Chondrocyte (in vitro differentiated cells): Measurements from ENCODE around the gene USP25. TPM values are rescaled to one million over a fixed set of nuclear protein-coding genes. Genes with fewer than 3 reads are reported as not detected.
A peak's percentile ranks its signal among the peaks of the same experiment; 100 is the strongest.

Experiments used
- DNase-seq: peaks from one replicate; pipeline ENCODE4 v3.0.0; 2021; ENCODE audit warnings: mixed read lengths, low spot score
- H3K27ac Mint-ChIP-seq: one replicate; pipeline ENCODE4 v1.8.0; 2021; ENCODE audit warnings: mild to moderate bottlenecking, moderate library complexity, mixed read lengths; ENCODE audit not compliant: unreplicated experiment
- H3K27me3 Mint-ChIP-seq: 2 replicates; pipeline ENCODE4 v1.8.0; 2021; ENCODE audit warnings: low read depth, mixed read lengths
- H3K36me3 Mint-ChIP-seq: 2 replicates; pipeline ENCODE4 v1.8.0; 2021; ENCODE audit warnings: low read depth, mixed read lengths
- H3K4me1 Mint-ChIP-seq: 2 replicates; pipeline ENCODE4 v1.8.0; 2021; ENCODE audit warnings: low read depth, mild to moderate bottlenecking, mixed read lengths
- H3K4me3 Mint-ChIP-seq: one replicate; pipeline ENCODE4 v1.8.0; 2021; ENCODE audit warnings: mild to moderate bottlenecking, moderate library complexity, mixed read lengths; ENCODE audit not compliant: unreplicated experiment
- H3K9me3 Mint-ChIP-seq: 2 replicates; pipeline ENCODE4 v1.8.0; 2021; ENCODE audit warnings: low read depth, mixed read lengths
- total RNA-seq: library from RNA; stranded (reverse); gene quantifications from 3 replicates; pipeline ENCODE4 v1.2.1, GENCODE V29; 2021
- TF ChIP-seq, protein P1 (sequence below): fragments of 200-600 bp; sonication (generic); IDR thresholded peaks from 2 replicates; pipeline ENCODE4 v1.5.0; 2021; ENCODE audit warnings: antibody characterized with exemption, mild to moderate bottlenecking, moderate library complexity

Gene USP25
- total RNA-seq, 1 donor from 2014 or later = 58.9 TPM

DNA sequence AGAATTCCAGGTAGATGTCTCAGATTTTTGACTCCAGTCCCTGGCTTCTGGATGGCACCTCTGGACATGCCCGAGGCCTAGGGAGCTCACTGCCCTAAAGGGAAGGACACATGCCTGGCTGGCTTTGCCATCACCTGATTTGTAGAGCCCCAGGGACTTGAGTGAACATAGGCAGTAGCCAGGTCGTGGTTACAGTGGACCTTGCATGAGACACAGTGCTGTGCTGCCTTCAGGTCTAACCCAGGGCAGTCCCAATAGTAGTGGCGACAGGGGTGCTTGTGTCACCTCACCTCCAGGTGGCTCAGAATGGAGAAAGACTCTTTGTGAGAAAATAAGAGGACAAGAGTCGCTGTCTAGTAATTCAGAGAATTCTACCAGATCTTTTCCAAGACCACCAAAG is 166.7 kb downstream of the USP25 start:
- H3K27me3 Mint-ChIP-seq = no peaks in the 10 kb centered on the region
- peaks cover 54% of the 10 kb centered on the region for H3K9me3 Mint-ChIP-seq
- TF ChIP-seq, protein P1, sequence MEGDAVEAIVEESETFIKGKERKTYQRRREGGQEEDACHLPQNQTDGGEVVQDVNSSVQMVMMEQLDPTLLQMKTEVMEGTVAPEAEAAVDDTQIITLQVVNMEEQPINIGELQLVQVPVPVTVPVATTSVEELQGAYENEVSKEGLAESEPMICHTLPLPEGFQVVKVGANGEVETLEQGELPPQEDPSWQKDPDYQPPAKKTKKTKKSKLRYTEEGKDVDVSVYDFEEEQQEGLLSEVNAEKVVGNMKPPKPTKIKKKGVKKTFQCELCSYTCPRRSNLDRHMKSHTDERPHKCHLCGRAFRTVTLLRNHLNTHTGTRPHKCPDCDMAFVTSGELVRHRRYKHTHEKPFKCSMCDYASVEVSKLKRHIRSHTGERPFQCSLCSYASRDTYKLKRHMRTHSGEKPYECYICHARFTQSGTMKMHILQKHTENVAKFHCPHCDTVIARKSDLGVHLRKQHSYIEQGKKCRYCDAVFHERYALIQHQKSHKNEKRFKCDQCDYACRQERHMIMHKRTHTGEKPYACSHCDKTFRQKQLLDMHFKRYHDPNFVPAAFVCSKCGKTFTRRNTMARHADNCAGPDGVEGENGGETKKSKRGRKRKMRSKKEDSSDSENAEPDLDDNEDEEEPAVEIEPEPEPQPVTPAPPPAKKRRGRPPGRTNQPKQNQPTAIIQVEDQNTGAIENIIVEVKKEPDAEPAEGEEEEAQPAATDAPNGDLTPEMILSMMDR = no peak
- no peak overlapping the region for H3K4me3 Mint-ChIP-seq
- H3K4me1 Mint-ChIP-seq = peaks cover 6% of the 10 kb centered on the region
- no peak for DNase-seq
- peaks cover 19% of the 10 kb centered on the region for H3K36me3 Mint-ChIP-seq
- no peak overlapping the region for H3K27ac Mint-ChIP-seq

DNA sequence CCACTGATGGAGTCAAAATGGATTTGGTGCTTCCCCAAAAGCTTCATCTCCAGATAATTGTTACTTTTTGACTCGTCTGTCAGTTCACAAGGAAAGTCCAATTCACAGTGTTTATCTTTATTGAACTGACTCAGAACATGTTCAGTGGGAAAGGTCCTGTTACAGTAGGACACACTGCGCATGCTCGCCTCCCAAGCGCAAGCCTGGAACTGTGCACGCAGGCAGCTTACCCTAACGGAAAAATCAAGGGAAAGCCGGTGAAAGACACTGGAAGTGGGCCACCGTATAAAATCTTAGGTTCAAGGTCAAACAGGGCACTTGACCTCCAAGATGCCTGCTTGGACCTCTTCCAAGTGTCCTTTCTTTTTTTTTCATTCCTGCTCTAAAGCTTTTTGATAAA is 174.6 kb downstream of the USP25 start:
- Mint-ChIP-seq H3K4me1 (peaks cover 10% of the 10 kb centered on the region), H3K27ac (no peak overlapping the region), H3K36me3 (peaks cover 11% of the 10 kb centered on the region)

DNA sequence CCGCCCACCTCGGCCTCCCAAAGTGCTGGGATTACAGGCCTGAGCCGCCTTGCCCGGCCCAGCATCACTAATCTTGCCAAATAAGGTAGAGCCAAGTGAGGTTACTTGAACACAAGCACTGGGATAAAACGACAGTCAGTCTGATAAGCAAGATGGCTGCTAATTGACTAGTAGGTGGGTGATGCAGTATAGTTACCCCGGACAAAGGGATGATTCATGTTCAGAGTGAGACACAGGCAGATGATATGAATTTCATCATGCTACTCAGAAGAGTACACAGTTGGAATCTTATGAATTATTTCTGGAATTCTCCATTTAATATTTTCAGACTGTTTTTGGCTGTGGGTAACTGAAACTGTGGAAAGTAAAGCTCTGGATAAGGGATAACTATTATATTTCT is 178.4 kb downstream of the USP25 start:
- no peak for DNase-seq
- H3K9me3 Mint-ChIP-seq = peaks cover 33% of the 10 kb centered on the region
- H3K4me1 Mint-ChIP-seq = peaks cover 10% of the 10 kb centered on the region
- TF ChIP-seq, protein P1 = no peak
- no peaks in the 10 kb centered on the region for H3K27me3 Mint-ChIP-seq
- H3K4me3 Mint-ChIP-seq = no peak overlapping the region
- H3K36me3 Mint-ChIP-seq = peaks cover 4% of the 10 kb centered on the region
- peak overlapping the region; percentile 65 for H3K27ac Mint-ChIP-seq

More for the DNA sequence above, 174.6 kb downstream of the USP25 start:
- peaks cover 56% of the 10 kb centered on the region for H3K9me3 Mint-ChIP-seq
- TF ChIP-seq, protein P1 = no peak
- no peak for DNase-seq
- H3K4me3 Mint-ChIP-seq = no peak overlapping the region
- H3K27me3 Mint-ChIP-seq = no peaks in the 10 kb centered on the region

DNA sequence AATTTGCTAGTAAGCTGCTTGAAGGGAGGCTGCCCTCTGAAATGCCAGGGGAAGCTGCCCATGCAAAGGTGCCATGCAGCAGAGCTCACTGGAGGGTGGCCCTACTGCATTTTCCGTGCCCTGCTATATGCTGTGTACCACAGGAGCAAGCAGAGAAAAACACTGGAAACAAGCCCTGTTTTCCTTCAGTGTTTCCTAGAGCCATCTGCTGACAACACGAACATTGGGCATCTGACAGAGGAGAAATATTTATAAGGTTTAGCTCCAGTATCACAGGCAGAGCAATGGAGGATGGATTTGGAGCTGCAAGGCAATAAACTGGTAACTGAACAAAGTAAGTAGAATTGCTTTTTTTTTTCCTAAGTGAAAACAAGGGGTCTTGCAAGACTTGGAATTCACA is 198.4 kb downstream of the USP25 start:
- Mint-ChIP-seq H3K4me3 (no peak overlapping the region), H3K27me3 (no peaks in the 10 kb centered on the region), H3K27ac (no peak overlapping the region), H3K9me3 (peaks cover 6% of the 10 kb centered on the region), H3K4me1 (peaks cover 14% of the 10 kb centered on the region), H3K36me3 (peaks cover 4% of the 10 kb centered on the region)
- TF ChIP-seq, protein P1 = no peak
- DNase-seq = no peak

DNA sequence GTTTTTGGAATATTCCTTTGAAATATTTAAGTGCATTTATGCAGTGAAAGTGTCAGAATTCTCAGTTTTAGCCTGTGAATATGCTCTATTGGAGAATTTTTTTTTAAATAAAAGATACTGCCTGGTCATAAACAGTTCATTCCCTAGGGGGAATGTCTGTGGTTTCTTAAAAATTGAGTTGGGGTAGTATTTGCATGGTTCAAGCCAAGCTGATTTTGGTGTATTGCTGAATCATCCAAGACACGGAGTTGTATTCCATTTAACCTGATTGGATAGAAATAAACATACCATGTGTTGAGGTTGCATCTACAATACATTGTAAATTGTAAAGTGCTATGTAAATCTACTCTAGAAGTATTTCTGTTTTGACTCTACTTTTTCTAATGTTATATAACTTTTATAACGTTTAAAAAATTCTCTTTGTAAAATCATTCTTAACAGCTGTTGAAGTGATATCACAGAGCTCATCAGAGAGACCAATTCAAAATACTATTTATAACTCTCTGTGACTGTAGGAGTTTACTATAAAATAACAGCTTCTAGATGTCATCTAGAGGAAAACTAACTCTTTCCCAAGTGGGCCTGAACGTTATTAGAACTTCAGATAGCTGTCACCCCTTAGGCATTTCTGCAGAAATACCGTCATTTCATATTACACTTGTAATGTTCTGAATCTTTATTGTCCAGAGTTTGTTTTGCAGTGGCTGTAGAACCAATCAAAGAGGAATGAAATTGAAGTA is 199.1 kb downstream of the USP25 start:
- peaks cover 4% of the 10 kb centered on the region for H3K36me3 Mint-ChIP-seq
- H3K4me3 Mint-ChIP-seq = no peak overlapping the region
- H3K27ac Mint-ChIP-seq = no peak overlapping the region
- TF ChIP-seq, protein P1 = no peak
- peaks cover 6% of the 10 kb centered on the region for H3K9me3 Mint-ChIP-seq
- no peaks in the 10 kb centered on the region for H3K27me3 Mint-ChIP-seq
- DNase-seq = no peak
- peaks cover 17% of the 10 kb centered on the region for H3K4me1 Mint-ChIP-seq
